Measurements from ENCODE around the gene EGR2. TPM values are rescaled to one million over a fixed set of nuclear protein-coding genes. Genes with fewer than 3 reads are reported as not detected.

EGR2 gene
- total RNA-seq, 2 donors from 2014 or later = 4.2 to 5.9 TPM

DNA sequence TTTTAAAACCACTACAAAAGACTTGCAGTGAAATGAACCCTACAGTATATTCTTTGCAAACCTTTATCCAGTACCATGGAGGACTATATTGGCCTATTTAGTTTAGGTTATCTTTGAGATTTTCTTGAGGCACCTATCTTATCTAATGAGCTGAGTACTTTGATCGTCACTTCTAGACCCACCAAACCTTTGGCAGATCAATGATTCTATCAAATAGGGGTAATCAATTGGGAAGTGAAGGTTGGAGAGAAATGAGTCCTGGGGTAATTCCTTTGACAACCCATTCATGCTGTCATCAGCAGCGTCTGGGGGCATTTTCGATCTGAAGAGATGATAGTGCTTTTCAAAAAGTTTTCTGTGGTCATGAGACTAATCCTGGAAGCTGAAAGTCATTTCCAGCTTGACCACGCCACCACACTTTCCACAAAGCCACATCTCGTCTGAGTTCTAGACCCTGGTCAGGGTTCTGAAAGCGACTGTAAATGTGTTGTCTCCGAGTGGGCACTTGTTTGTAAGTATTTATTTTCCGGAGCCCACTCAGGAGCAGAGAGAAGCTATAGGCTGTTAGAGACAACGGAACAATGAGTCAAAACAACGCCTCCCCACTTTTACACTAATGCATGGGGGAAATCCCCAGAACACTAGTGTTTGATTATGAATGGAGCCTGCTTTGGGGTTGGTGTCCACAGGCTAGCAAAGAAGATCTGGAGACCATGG lies 4.8 kb downstream of the EGR2 start:
- no peak overlapping the region for H3K27ac ChIP-seq
- H3K9me3 ChIP-seq = no peaks in the 10 kb centered on the region
- 85 to 86% methylated on average over 10 of the region's 10 CpGs for WGBS, 2 donors
- H3K36me3 ChIP-seq (replicated peaks in 1 of 2; ENCODE audit: insufficient read depth in 1 of 2, low read depth in 2 of 2) = no peaks in the 10 kb centered on the region
- H3K4me3 ChIP-seq = no peak overlapping the region
- peaks cover 39% of the 10 kb centered on the region for H3K4me1 ChIP-seq
- TF ChIP-seq POLR2A (IDR thresholded peaks at IDR 0.05) = no peak
- TF ChIP-seq, protein P1, sequence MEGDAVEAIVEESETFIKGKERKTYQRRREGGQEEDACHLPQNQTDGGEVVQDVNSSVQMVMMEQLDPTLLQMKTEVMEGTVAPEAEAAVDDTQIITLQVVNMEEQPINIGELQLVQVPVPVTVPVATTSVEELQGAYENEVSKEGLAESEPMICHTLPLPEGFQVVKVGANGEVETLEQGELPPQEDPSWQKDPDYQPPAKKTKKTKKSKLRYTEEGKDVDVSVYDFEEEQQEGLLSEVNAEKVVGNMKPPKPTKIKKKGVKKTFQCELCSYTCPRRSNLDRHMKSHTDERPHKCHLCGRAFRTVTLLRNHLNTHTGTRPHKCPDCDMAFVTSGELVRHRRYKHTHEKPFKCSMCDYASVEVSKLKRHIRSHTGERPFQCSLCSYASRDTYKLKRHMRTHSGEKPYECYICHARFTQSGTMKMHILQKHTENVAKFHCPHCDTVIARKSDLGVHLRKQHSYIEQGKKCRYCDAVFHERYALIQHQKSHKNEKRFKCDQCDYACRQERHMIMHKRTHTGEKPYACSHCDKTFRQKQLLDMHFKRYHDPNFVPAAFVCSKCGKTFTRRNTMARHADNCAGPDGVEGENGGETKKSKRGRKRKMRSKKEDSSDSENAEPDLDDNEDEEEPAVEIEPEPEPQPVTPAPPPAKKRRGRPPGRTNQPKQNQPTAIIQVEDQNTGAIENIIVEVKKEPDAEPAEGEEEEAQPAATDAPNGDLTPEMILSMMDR (IDR thresholded peaks at IDR 0.05) = no peak
- DNase-seq (no peak), ATAC-seq (no peak)
- H3K27me3 ChIP-seq = peaks cover 0 to 5% of the 10 kb centered on the region in 2 donors
- intact Hi-C loops (cut with DNase I) = loop anchor here (10.0 kb wide), 1 partner anchor 323 kb away; the partner anchor contains the start of gene NRBF2

DNA sequence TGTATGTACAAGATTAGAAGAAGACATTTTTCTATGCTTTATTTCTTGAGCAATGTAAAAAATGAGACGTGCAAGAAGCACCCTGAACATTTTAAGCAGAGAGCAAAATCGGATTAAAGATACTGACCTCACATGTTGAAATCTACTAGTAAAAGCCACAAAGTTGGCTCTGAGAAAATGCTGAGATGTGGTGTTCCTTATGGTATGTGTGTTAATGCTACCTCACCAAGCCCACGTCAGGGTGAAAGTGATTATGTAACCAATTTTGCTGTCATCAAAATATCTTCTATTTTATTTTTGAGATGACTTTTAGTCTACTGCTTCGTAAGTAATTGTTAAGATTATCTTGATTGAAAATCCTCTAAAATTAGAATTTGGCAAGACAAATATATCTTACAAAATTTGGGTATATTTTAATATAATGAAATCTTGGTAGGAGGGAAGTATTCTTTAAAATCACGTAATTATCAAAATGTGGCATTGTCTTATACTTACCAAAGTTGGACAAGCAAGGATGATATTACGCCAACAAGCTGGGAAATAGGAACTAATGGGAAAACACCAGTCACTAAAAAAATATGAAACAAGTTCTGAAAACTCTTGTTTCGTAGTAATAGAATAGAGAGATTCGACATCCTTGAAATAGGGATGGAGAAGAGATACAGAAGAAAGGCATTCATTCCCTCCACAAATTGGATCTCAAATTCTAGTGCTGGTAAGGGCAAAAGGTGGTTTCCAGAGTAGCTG lies 5.8 kb downstream of the EGR2 start:
- peaks cover 0 to 5% of the 10 kb centered on the region in 2 donors for H3K27me3 ChIP-seq
- H3K27ac ChIP-seq = no peak overlapping the region
- intact Hi-C loops (cut with DNase I) = loop anchor here (10.0 kb wide), 1 partner anchor 324 kb away; the partner anchor contains the start of gene NRBF2
- H3K4me1 ChIP-seq = peaks cover 40% of the 10 kb centered on the region
- ATAC-seq (no peak), DNase-seq (no peak)
- H3K4me3 ChIP-seq = no peak overlapping the region
- no peaks in the 10 kb centered on the region for H3K36me3 ChIP-seq (replicated peaks in 1 of 2; ENCODE audit: insufficient read depth in 1 of 2, low read depth in 2 of 2)
- H3K9me3 ChIP-seq = no peaks in the 10 kb centered on the region
- TF ChIP-seq, protein P1 (IDR thresholded peaks at IDR 0.05) = no peak
- no peak for TF ChIP-seq POLR2A (IDR thresholded peaks at IDR 0.05)
- WGBS, 2 donors = 86 to 88% methylated on average over 8 of the region's 8 CpGs

DNA sequence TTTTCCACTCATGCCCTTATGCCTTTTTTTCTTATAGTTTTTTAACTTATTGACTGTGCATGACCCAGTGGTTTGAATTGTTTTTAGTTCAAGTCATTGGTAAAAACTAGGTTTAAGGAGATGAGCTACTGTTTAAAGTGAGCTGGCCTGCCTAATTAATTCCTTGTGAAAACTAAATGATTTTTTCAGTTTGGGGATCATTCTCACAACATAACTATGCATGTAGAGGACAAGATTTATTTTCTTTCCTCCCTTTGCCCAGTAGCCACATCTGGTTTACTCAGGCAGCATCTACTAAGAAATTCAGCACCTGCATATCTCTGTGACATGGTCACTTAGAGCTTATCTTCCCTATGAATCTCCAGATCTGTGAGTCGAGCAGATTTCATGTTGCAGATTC lies 9.9 kb downstream of the EGR2 start:
- Histone ChIP-seq H3K4me3 (no peak overlapping the region), H3K4me1 (peaks cover 38% of the 10 kb centered on the region), H3K27ac (no peak overlapping the region), H3K9me3 (no peaks in the 10 kb centered on the region), H3K27me3 (no peaks in the 10 kb centered on the region), H3K36me3 (replicated peaks in 1 of 2; ENCODE audit: insufficient read depth in 1 of 2, low read depth in 2 of 2) (no peaks in the 10 kb centered on the region)
- WGBS, 2 donors = 7 to 14% methylated on average over 1 of the region's 1 CpG
- DNase-seq (no peak), ATAC-seq (no peak)
- intact Hi-C loops (cut with DNase I) = no loop called here
- no peak for TF ChIP-seq POLR2A (IDR thresholded peaks at IDR 0.05)
- TF ChIP-seq, protein P1 (IDR thresholded peaks at IDR 0.05) = no peak

DNA sequence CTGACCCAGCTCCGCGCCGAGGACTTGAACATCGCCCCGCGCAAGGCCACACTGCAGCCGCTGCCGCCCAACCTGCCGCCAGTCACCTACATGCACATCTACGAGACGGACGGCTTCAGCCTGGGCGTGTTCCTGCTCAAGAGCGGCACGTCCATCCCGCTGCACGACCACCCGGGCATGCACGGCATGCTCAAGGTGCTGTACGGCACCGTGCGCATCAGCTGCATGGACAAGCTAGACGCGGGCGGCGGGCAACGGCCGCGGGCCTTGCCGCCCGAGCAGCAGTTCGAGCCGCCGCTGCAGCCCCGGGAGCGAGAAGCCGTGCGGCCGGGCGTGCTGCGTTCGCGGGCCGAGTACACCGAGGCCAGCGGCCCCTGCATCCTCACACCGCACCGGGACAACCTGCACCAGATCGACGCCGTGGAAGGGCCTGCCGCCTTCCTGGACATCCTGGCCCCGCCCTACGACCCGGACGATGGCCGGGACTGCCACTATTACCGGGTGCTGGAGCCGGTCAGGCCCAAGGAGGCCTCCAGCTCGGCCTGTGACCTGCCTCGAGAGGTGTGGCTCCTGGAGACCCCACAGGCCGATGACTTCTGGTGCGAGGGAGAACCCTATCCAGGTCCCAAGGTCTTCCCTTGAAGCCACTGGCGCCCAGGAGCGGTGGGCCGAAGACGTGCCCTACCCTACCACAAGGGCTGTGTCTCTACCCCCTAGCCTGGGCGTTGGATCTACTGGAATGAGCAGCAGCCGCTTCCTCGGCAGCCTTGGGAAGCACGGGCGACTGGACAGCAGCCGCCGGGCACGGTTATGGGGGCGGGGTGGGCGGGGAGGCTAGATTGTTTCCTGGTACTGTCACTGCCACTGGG lies 10.7 kb downstream of the EGR2 start:
- 3 to 4% methylated on average over 10 to 68 of the region's 77 CpGs for WGBS, 2 donors
- H3K27me3 ChIP-seq = no peaks in the 10 kb centered on the region
- no peak for TF ChIP-seq POLR2A (IDR thresholded peaks at IDR 0.05)
- TF ChIP-seq, protein P1 (IDR thresholded peaks at IDR 0.05) = no peak
- peaks cover 38% of the 10 kb centered on the region for H3K4me1 ChIP-seq
- DNase-seq = peak; percentile 24 to 39 (median 30)
- H3K9me3 ChIP-seq = no peaks in the 10 kb centered on the region
- ATAC-seq = peak; percentile 25
- intact Hi-C loops (cut with DNase I) = no loop called here
- no peaks in the 10 kb centered on the region for H3K36me3 ChIP-seq (replicated peaks in 1 of 2; ENCODE audit: insufficient read depth in 1 of 2, low read depth in 2 of 2)
- H3K4me3 ChIP-seq = peak overlapping the region; percentile 80 to 91
- peak overlapping the region; percentile 85 to 91 (median 91) for H3K27ac ChIP-seq
